Neural progenitor cell (in vitro differentiated cells): Measurements from ENCODE around the gene UBN1. TPM values are rescaled to one million over a fixed set of nuclear protein-coding genes. Genes with fewer than 3 reads are reported as not detected.

ENCODE experiments used
- DNase-seq: peaks from one replicate; pipeline ENCODE4 v3.0.0-alpha.2; 2016; ENCODE audit warnings: low spot score
- H2AFZ ChIP-seq: fragments of 200-600 bp; sonication (generic); replicated peaks from 2 replicates; pipeline ENCODE4 v1.6.1; 2016; ENCODE audit warnings: antibody characterized with exemption
- H3F3A ChIP-seq: fragments of 200-600 bp; sonication (generic); 2 replicates; pipeline ENCODE4 v1.6.1; 2016; ENCODE audit warnings: antibody characterized with exemption, low read depth
- H3K27ac ChIP-seq: fragments of 200-600 bp; sonication (generic); 2 replicates; pipeline ENCODE4 v1.5.1; 2016; ENCODE audit warnings: mild to moderate bottlenecking
- H3K27me3 ChIP-seq: fragments of 200-600 bp; sonication (generic); 2 replicates; pipeline ENCODE4 v1.6.1; 2016; ENCODE audit warnings: mild to moderate bottlenecking, moderate library complexity
- H3K36me3 ChIP-seq: fragments of 200-600 bp; sonication (generic); 2 replicates; pipeline ENCODE4 v1.5.1; 2016
- H3K4me1 ChIP-seq: fragments of 200-600 bp; sonication (generic); 2 replicates; pipeline ENCODE4 v1.6.1; 2016; ENCODE audit warnings: mixed run types
- H3K4me2 ChIP-seq: fragments of 200-600 bp; sonication (generic); 2 replicates; pipeline ENCODE4 v1.6.1; 2016
- H3K4me3 ChIP-seq: fragments of 200-600 bp; sonication (generic); 2 replicates; pipeline ENCODE4 v1.5.1; 2016
- H3K79me2 ChIP-seq: fragments of 200-600 bp; sonication (generic); 2 replicates; pipeline ENCODE4 v1.6.1; 2016; ENCODE audit warnings: low read depth
- H3K9ac ChIP-seq: fragments of 200-600 bp; sonication (generic); 2 replicates; pipeline ENCODE4 v1.6.1; 2016
- H3K9me3 ChIP-seq: fragments of 200-600 bp; sonication (generic); 2 replicates; pipeline ENCODE4 v1.5.1; 2016; ENCODE audit warnings: low read depth
- H4K20me1 ChIP-seq: fragments of 200-600 bp; sonication (generic); 2 replicates; pipeline ENCODE4 v1.6.1; 2016; ENCODE audit warnings: low read depth
- H3K27ac Mint-ChIP-seq: 3 replicates; pipeline ENCODE4 v1.8.0; 2021; ENCODE audit warnings: mixed read lengths
- H3K27me3 Mint-ChIP-seq: 2 replicates; pipeline ENCODE4 v1.8.0; 2022; ENCODE audit warnings: low read depth, mild to moderate bottlenecking, inconsistent platforms, moderate library complexity, mixed read lengths; ENCODE audit not compliant: insufficient read depth
- H3K36me3 Mint-ChIP-seq: 3 replicates; pipeline ENCODE4 v1.8.0; 2021; ENCODE audit warnings: mixed read lengths
- H3K4me1 Mint-ChIP-seq: 3 replicates; pipeline ENCODE4 v1.8.0; 2021; ENCODE audit warnings: mixed read lengths
- H3K4me3 Mint-ChIP-seq: 3 replicates; pipeline ENCODE4 v1.8.0; 2021; ENCODE audit warnings: mild to moderate bottlenecking, moderate library complexity, mixed read lengths
- H3K9me3 Mint-ChIP-seq: 3 replicates; pipeline ENCODE4 v1.8.0; 2020; ENCODE audit warnings: mixed read lengths
- CTCF ChIP-seq: fragments of 200-600 bp; sonication (generic); IDR thresholded peaks from 2 replicates; pipeline ENCODE4 v1.5.1; 2017; ENCODE audit warnings: antibody characterized with exemption, mild to moderate bottlenecking
- EZH2 ChIP-seq: fragments of 200-600 bp; sonication (generic); IDR thresholded peaks from 2 replicates; pipeline ENCODE4 v1.6.1; 2017; ENCODE audit warnings: antibody characterized with exemption, mild to moderate bottlenecking, moderate library complexity
- EZH2phosphoT487 ChIP-seq: fragments of 200-600 bp; sonication (generic); IDR thresholded peaks from 2 replicates; pipeline ENCODE4 v1.6.1; 2017; ENCODE audit warnings: antibody characterized with exemption
- total RNA-seq: library from RNA; depleted of rRNA; stranded (reverse); fragments of >200 nt; gene quantifications from 2 replicates; pipeline ENCODE4 v1.2.3, GENCODE V29; 2015; ENCODE audit warnings: low replicate concordance

UBN1 gene
- total RNA-seq, 1 donor from 2014 or later, result 28.4 TPM

GRCh38 chr16:4904108-4904941 is 57.0 kb downstream of the UBN1 start:
- no peak overlapping the region for H2AFZ ChIP-seq
- H3K9me3 Mint-ChIP-seq, result no peaks in the 10 kb centered on the region
- no peaks in the 10 kb centered on the region for H3K36me3 Mint-ChIP-seq
- H3K4me2 ChIP-seq, result no peak overlapping the region
- H3K4me1 ChIP-seq, result no peaks in the 10 kb centered on the region
- H3K27me3 Mint-ChIP-seq, result peaks cover 3% of the 10 kb centered on the region
- no peaks in the 10 kb centered on the region for H3K79me2 ChIP-seq
- no peaks in the 10 kb centered on the region for H3K9me3 ChIP-seq
- H3K36me3 ChIP-seq, result no peaks in the 10 kb centered on the region
- no peak overlapping the region for H3K4me3 ChIP-seq
- no peaks in the 10 kb centered on the region for H3K27me3 ChIP-seq
- H3K9ac ChIP-seq, result no peak overlapping the region
- H3K27ac ChIP-seq, result no peak overlapping the region
- H3K27ac Mint-ChIP-seq, result no peak overlapping the region
- H4K20me1 ChIP-seq, result no peaks in the 10 kb centered on the region
- no peaks in the 10 kb centered on the region for H3F3A ChIP-seq
- H3K4me3 Mint-ChIP-seq, result peak overlapping the region; percentile 19
- no peaks in the 10 kb centered on the region for H3K4me1 Mint-ChIP-seq
- no peak for DNase-seq
- TF ChIP-seq CTCF, result no peak
- no peak for TF ChIP-seq EZH2
- TF ChIP-seq EZH2phosphoT487, result no peak

- no peaks in the 10 kb centered on the region for H3K9me3 Mint-ChIP-seq
- no peak overlapping the region for H3K27ac ChIP-seq
- H3K4me1 ChIP-seq, result no peaks in the 10 kb centered on the region
- H2AFZ ChIP-seq, result no peak overlapping the region
- H3K27ac Mint-ChIP-seq, result no peak overlapping the region
- no peaks in the 10 kb centered on the region for H3F3A ChIP-seq
- H3K27me3 ChIP-seq, result no peaks in the 10 kb centered on the region
- H3K4me1 Mint-ChIP-seq, result no peaks in the 10 kb centered on the region
- no peaks in the 10 kb centered on the region for H3K27me3 Mint-ChIP-seq
- no peaks in the 10 kb centered on the region for H3K36me3 ChIP-seq
- no peaks in the 10 kb centered on the region for H3K9me3 ChIP-seq
- DNase-seq, result no peak
- H3K9ac ChIP-seq, result no peak overlapping the region
- H3K36me3 Mint-ChIP-seq, result no peaks in the 10 kb centered on the region
- no peaks in the 10 kb centered on the region for H4K20me1 ChIP-seq
- H3K4me2 ChIP-seq, result no peak overlapping the region
- no peaks in the 10 kb centered on the region for H3K79me2 ChIP-seq
- no peak overlapping the region for H3K4me3 Mint-ChIP-seq
- TF ChIP-seq EZH2phosphoT487, result no peak
- no peak for TF ChIP-seq EZH2
- TF ChIP-seq CTCF, result no peak
- no peak overlapping the region for H3K4me3 ChIP-seq
Observed at GRCh38 chr16:4904942-4905615, 57.8 kb downstream of the UBN1 start.

DNA sequence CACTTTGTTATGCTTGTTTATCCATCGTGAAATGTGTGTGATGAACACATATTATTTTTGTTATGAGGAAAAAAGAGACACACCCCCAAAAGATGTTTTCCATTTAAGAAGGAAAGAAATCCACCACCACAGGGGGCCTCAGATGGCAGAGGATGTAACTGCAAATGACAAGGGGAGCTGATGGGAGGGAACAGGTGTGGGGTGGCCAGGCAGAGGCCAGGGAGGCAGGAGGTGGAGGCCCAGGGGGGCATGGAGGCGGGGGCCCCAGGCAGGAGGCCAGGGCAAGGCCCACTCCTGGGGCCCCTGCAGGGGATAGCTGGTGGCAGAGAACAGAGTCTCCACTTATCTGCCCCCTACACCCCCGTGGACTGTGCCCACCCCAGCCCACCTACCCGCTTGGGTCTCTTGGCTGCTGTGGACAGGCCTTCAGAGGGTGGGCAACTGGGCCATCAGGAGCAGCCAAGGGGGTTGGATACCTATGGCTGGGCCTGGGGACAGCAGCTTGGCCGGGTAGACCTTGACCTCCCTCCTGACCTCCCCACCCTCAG is 61.6 kb downstream of the UBN1 start:
- Histone ChIP-seq H3K4me3 (no peak overlapping the region), H3K4me1 (peaks cover 3% of the 10 kb centered on the region), H3K36me3 (no peaks in the 10 kb centered on the region), H3K9ac (no peak overlapping the region), H4K20me1 (peaks cover 3% of the 10 kb centered on the region), H3F3A (peaks cover 10% of the 10 kb centered on the region), H3K4me2 (no peak overlapping the region), H3K27me3 (no peaks in the 10 kb centered on the region), H3K9me3 (no peaks in the 10 kb centered on the region), H3K79me2 (no peaks in the 10 kb centered on the region), H3K27ac (no peak overlapping the region), H2AFZ (no peak overlapping the region)
- DNase-seq, result no peak
- H3K27ac Mint-ChIP-seq, result no peak overlapping the region
- H3K9me3 Mint-ChIP-seq, result no peaks in the 10 kb centered on the region
- H3K27me3 Mint-ChIP-seq, result peaks cover 4% of the 10 kb centered on the region
- H3K36me3 Mint-ChIP-seq, result no peaks in the 10 kb centered on the region
- TF ChIP-seq CTCF (no peak), EZH2phosphoT487 (no peak), EZH2 (no peak)
- no peaks in the 10 kb centered on the region for H3K4me1 Mint-ChIP-seq
- H3K4me3 Mint-ChIP-seq, result no peak overlapping the region
